WTC11 (cell line): ENCODE data around the gene F13B.

Experiments
- CBFB ChIP-seq: sonication (generic); formaldehyde crosslinking; IDR thresholded peaks from 2 replicates; pipeline ENCODE4 v1.8.1; 2022; ENCODE audit warnings: mild to moderate bottlenecking, low read depth, missing genetic modification reagents
- FOXJ3 ChIP-seq: sonication (generic); formaldehyde crosslinking; IDR thresholded peaks from 2 replicates; pipeline ENCODE4 v1.9.0; 2021; ENCODE audit warnings: missing genetic modification reagents, mild to moderate bottlenecking, borderline replicate concordance
- NR2C2 ChIP-seq: sonication (generic); formaldehyde crosslinking; IDR thresholded peaks from 2 replicates; pipeline ENCODE4 v1.8.0; 2022; ENCODE audit warnings: mild to moderate bottlenecking, missing genetic modification reagents
- SP1 ChIP-seq: sonication (generic); formaldehyde crosslinking; conservative IDR thresholded peaks from 2 replicates; pipeline ENCODE4 v1.8.1; 2022; ENCODE audit warnings: missing genetic modification reagents
- ZBTB21 ChIP-seq: sonication (generic); formaldehyde crosslinking; IDR thresholded peaks from 2 replicates; pipeline ENCODE4 v1.8.1; 2023; ENCODE audit warnings: mild to moderate bottlenecking, missing genetic modification reagents, borderline replicate concordance
- TF ChIP-seq, protein P1 (sequence below): fragments of 200-600 bp; IDR thresholded peaks from 2 replicates; pipeline ENCODE4 v1.8.0; 2022; ENCODE audit warnings: antibody characterized with exemption
- TF ChIP-seq, protein P2 (sequence below): sonication (generic); formaldehyde crosslinking; IDR thresholded peaks from 2 replicates; pipeline ENCODE4 v1.8.1; 2023; ENCODE audit warnings: mild to moderate bottlenecking, missing genetic modification reagents
- TF ChIP-seq, protein P3 (sequence below): sonication (generic); formaldehyde crosslinking; IDR thresholded peaks from 2 replicates; pipeline ENCODE4 v1.8.1; 2022; ENCODE audit warnings: mild to moderate bottlenecking, missing genetic modification reagents, moderate library complexity, borderline replicate concordance

DNA sequence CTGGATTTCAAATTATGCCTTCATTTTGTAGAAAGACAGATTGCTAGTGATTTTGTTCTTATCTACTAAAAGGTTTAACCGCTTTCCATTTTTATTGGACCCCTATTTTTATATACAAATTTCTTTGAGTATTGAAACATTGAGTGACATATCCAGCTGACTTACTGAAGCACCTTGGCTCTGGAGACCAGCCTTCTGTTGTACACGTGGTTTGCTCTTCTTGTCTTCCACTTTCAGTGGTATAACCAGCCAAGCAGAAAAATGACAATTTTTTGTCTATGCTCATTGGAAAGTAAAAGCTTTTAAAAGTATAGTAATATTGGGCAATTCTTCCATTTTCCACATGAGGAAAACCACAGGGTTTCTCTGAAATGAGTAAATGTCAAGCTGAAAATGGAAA, 4.4 kb downstream of the F13B start:
- TF ChIP-seq FOXJ3, result no peak
- TF ChIP-seq ZBTB21 (CRISPR knock-in tag), result no peak
- TF ChIP-seq, protein P1, sequence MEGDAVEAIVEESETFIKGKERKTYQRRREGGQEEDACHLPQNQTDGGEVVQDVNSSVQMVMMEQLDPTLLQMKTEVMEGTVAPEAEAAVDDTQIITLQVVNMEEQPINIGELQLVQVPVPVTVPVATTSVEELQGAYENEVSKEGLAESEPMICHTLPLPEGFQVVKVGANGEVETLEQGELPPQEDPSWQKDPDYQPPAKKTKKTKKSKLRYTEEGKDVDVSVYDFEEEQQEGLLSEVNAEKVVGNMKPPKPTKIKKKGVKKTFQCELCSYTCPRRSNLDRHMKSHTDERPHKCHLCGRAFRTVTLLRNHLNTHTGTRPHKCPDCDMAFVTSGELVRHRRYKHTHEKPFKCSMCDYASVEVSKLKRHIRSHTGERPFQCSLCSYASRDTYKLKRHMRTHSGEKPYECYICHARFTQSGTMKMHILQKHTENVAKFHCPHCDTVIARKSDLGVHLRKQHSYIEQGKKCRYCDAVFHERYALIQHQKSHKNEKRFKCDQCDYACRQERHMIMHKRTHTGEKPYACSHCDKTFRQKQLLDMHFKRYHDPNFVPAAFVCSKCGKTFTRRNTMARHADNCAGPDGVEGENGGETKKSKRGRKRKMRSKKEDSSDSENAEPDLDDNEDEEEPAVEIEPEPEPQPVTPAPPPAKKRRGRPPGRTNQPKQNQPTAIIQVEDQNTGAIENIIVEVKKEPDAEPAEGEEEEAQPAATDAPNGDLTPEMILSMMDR, result no peak
- no peak for TF ChIP-seq CBFB (CRISPR knock-in tag)
- TF ChIP-seq, protein P2, sequence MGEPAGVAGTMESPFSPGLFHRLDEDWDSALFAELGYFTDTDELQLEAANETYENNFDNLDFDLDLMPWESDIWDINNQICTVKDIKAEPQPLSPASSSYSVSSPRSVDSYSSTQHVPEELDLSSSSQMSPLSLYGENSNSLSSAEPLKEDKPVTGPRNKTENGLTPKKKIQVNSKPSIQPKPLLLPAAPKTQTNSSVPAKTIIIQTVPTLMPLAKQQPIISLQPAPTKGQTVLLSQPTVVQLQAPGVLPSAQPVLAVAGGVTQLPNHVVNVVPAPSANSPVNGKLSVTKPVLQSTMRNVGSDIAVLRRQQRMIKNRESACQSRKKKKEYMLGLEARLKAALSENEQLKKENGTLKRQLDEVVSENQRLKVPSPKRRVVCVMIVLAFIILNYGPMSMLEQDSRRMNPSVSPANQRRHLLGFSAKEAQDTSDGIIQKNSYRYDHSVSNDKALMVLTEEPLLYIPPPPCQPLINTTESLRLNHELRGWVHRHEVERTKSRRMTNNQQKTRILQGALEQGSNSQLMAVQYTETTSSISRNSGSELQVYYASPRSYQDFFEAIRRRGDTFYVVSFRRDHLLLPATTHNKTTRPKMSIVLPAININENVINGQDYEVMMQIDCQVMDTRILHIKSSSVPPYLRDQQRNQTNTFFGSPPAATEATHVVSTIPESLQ (CRISPR knock-in tag), result no peak
- TF ChIP-seq NR2C2 (CRISPR knock-in tag), result no peak
- no peak for TF ChIP-seq SP1 (CRISPR knock-in tag)
- TF ChIP-seq, protein P3, sequence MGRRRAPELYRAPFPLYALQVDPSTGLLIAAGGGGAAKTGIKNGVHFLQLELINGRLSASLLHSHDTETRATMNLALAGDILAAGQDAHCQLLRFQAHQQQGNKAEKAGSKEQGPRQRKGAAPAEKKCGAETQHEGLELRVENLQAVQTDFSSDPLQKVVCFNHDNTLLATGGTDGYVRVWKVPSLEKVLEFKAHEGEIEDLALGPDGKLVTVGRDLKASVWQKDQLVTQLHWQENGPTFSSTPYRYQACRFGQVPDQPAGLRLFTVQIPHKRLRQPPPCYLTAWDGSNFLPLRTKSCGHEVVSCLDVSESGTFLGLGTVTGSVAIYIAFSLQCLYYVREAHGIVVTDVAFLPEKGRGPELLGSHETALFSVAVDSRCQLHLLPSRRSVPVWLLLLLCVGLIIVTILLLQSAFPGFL (CRISPR knock-in tag), result no peak
